Tibial artery (tissue), 4 donors: Measurements from ENCODE around the gene BDP1.
"Not testable (repeated sequence)": the region's sequence is repeated elsewhere in the genome, so short reads cannot be mapped to it uniquely, and the experiment has no call there.

Experiments
- DNase-seq, 2 donors: peaks; one replicate each; pipeline ENCODE4 v3.0.0-alpha.2; 2019
- H3K27ac ChIP-seq, 2 donors: fragments of 200-600 bp; sonication (generic) in 1 of 2; 1 replicate in 1 of 2; 2 replicates in 1 of 2; pipeline ENCODE4 v1.5.1; 2018 to 2019; ENCODE audit warnings: mild to moderate bottlenecking in 1 of 2
- H3K27me3 ChIP-seq, 2 donors: fragments of 200-600 bp; sonication (generic) in 1 of 2; one replicate each; pipeline versions ENCODE4 v1.5.1 to v1.6.0; 2016 to 2019
- H3K36me3 ChIP-seq, 3 donors: fragments of 200-600 bp; sonication (generic) in 2 of 3; one replicate each; pipeline ENCODE4 v1.5.1; 2016 to 2019; ENCODE audit warnings: mild to moderate bottlenecking in 2 of 3
- H3K4me1 ChIP-seq, 4 donors: fragments of 200-600 bp; sonication (generic) in 2 of 4; 1 replicate in 3 of 4; 2 replicates in 1 of 4; pipeline ENCODE4 v1.5.1; 2016 to 2019
- H3K4me3 ChIP-seq, 2 donors: fragments of 200-600 bp; sonication (generic) in 1 of 2; 1 replicate in 1 of 2; 2 replicates in 1 of 2; pipeline ENCODE4 v1.5.1; 2018 to 2019; ENCODE audit warnings: mild to moderate bottlenecking in 2 of 2
- H3K9me3 ChIP-seq, 3 donors: fragments of 200-600 bp; sonication (generic) in 1 of 3; one replicate each; pipeline ENCODE4 v1.5.1; 2016 to 2019
- intact Hi-C: fragments of 100-400 bp; cut with DNase I; formaldehyde crosslinking; loops from one replicate; pipeline ENCODE4 v1.15.0; 2023; ENCODE audit warnings: low total_unique reads
- TF ChIP-seq, protein P1 (sequence below), 2 experiments: fragments of 200-600 bp in 1 of 2; fragments of 450-650 bp in 1 of 2; IDR thresholded peaks; one replicate each; pipeline ENCODE4 v1.5.1; 2017 to 2019; ENCODE audit warnings: antibody characterized with exemption in 2 of 2, mild to moderate bottlenecking in 1 of 2, moderate library complexity in 1 of 2

BDP1 gene

DNA sequence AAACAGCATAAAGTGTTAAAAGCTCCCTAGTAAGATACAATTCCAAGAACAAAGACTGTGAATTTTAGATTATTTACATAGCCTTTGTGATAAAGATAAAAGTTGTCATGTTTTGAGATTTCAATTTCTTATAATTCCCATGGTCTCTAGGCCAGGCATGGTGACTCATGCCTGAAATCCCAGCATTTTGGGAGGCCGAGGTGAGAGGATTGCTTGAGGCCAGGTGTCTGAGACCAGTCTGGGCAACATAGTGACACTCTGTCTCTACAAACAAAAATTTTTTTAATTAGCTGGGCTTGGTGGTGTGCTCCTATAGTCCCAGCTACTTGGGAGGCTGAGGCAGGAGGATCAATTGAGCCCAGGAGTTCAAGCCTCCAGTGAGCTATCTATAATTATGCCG is 48.1 kb downstream of the BDP1 start:
- no peak for DNase-seq
- H3K4me3 ChIP-seq: no peak overlapping the region
- H3K9me3 ChIP-seq: no peaks in the 10 kb centered on the region
- H3K27ac ChIP-seq: no peak overlapping the region
- no peaks in the 10 kb centered on the region for H3K4me1 ChIP-seq
- intact Hi-C loops: no loop called here
- H3K36me3 ChIP-seq: peaks cover 84 to 91% (median 89%) of the 10 kb centered on the region in 3 donors
- TF ChIP-seq, protein P1, sequence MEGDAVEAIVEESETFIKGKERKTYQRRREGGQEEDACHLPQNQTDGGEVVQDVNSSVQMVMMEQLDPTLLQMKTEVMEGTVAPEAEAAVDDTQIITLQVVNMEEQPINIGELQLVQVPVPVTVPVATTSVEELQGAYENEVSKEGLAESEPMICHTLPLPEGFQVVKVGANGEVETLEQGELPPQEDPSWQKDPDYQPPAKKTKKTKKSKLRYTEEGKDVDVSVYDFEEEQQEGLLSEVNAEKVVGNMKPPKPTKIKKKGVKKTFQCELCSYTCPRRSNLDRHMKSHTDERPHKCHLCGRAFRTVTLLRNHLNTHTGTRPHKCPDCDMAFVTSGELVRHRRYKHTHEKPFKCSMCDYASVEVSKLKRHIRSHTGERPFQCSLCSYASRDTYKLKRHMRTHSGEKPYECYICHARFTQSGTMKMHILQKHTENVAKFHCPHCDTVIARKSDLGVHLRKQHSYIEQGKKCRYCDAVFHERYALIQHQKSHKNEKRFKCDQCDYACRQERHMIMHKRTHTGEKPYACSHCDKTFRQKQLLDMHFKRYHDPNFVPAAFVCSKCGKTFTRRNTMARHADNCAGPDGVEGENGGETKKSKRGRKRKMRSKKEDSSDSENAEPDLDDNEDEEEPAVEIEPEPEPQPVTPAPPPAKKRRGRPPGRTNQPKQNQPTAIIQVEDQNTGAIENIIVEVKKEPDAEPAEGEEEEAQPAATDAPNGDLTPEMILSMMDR (IDR thresholded peaks at IDR 0.05): no peak
- H3K27me3 ChIP-seq: no peaks in the 10 kb centered on the region

DNA sequence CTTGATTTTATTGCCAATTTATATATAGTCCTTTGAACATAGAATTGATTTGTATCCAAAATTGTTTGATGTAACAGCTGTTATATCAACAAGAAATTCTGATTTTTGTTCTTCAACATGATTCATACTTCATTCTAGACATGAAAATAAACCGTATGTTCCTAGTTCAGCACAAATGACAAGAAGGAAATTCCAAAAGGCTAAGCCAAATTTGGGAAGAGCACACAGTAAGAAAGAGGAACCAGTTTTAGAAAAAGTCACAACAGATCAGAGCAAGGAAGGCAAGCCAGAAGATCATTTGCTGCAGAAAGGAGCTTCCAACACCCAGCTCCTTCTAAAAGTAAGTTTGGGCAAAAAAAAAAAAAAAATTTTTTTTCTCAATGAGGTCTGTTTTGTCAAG is 66.7 kb downstream of the BDP1 start:
- DNase-seq: no peak
- intact Hi-C loops: no loop called here
- no peak overlapping the region for H3K4me3 ChIP-seq
- no peaks in the 10 kb centered on the region for H3K9me3 ChIP-seq
- TF ChIP-seq, protein P1 (IDR thresholded peaks at IDR 0.05): no peak
- peaks cover 55 to 83% (median 58%) of the 10 kb centered on the region in 3 donors for H3K36me3 ChIP-seq
- H3K27me3 ChIP-seq: no peaks in the 10 kb centered on the region
- H3K4me1 ChIP-seq: no peaks in the 10 kb centered on the region
- H3K27ac ChIP-seq: no peak overlapping the region

DNA sequence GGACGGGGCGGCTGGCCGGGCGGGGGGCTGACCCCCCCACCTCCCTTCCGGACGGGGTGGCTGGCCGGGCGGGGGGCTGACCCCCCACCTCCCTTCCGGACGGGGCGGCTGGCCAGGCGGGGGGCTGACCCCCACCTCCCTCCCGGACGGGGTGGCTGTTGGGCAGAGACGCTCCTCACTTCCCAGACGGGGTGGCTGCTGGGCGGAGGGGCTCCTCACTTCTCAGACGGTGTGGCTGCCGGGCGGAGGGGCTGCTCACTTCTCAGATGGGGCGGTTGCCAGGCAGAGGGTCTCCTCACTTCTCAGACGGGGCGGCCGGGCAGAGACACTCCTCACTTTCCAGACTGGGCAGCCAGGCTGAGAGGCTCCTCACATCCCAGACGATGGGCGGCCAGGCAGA is 70.2 kb downstream of the BDP1 start:
- H3K9me3 ChIP-seq, intact Hi-C loops, H3K4me3 ChIP-seq, DNase-seq, H3K27me3 ChIP-seq, H3K4me1 ChIP-seq, H3K27ac ChIP-seq: not testable (repeated sequence)
- H3K36me3 ChIP-seq: peaks cover 28 to 68% (median 32%) of the 10 kb centered on the region in 3 donors

DNA sequence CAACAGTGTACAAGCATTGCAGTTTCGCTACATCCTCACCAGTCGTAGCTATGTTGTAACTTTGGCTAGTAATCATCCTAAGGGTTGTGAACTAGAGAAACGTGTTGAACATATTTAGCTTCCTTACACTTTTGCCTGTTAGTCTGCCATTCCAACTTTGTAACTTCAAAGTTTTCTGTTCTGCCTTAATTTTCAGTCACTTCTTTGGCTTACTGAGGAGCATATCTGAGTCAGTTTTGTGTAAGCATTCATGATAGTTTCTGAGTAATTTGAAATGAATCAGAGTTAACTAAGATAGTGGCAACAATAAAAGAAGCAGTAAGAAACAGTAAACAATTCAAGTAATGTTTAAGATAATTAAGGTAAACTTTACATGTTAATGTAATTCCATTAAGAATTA is 72.8 kb downstream of the BDP1 start:
- Histone ChIP-seq H3K4me1 (peaks cover 0 to 2% (median 0%) of the 10 kb centered on the region in 4 donors), H3K27ac (no peak overlapping the region), H3K4me3 (no peak overlapping the region), H3K36me3 (peaks cover 11 to 57% (median 25%) of the 10 kb centered on the region in 3 donors), H3K9me3 (no peaks in the 10 kb centered on the region), H3K27me3 (no peaks in the 10 kb centered on the region)
- TF ChIP-seq, protein P1 (IDR thresholded peaks at IDR 0.05): no peak
- DNase-seq: no peak
- intact Hi-C loops: no loop called here

DNA sequence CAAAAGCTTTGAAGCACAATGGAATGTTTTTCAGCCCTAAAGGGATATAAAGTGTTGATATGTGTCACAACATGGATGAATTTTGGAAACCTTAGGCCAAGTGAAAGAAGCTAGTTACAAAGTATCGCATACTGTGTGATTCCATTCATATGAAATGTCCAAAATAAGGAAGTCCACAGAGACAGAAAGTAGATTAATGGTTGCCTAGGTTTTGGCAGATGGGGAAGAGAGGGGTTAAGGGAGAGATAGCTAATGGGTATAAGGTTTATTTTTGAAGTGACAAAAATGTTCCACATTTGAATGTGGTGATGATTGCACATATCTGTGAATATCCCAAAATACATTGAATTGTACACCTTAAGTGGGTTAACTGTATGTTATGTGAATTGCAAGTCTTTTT is 74.2 kb downstream of the BDP1 start:
- TF ChIP-seq, protein P1 (IDR thresholded peaks at IDR 0.05): no peak

DNA sequence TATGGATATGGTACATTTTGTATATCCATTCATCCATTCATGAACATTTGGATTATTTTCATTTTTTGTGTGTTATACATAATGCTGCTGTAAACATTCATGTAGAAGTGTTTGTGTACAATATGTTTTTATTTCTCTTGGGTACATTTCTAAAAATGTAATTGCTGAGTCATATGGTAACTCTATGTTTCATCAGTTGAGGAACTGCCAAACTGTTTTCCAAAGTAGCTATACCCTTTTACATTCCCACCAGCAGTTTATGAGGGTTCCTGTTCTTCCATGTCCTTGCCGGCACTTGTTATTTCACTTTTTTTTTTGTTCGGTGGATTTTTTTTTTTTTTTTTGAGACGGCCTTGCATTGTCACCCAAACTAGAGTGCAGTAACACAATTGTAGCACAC is 77.7 kb downstream of the BDP1 start:
- intact Hi-C loops: no loop called here
- Histone ChIP-seq H3K27me3 (no peaks in the 10 kb centered on the region), H3K27ac (no peak overlapping the region), H3K9me3 (no peaks in the 10 kb centered on the region), H3K4me1 (peaks cover 0 to 5% (median 0%) of the 10 kb centered on the region in 4 donors), H3K4me3 (no peak overlapping the region), H3K36me3 (peaks cover 15 to 46% (median 28%) of the 10 kb centered on the region in 3 donors)
- TF ChIP-seq, protein P1 (IDR thresholded peaks at IDR 0.05): no peak
- no peak for DNase-seq

More for the DNA sequence above, 74.2 kb downstream of the BDP1 start:
- no peaks in the 10 kb centered on the region for H3K27me3 ChIP-seq
- H3K27ac ChIP-seq: no peak overlapping the region
- DNase-seq: no peak
- peaks cover 5 to 55% (median 19%) of the 10 kb centered on the region in 3 donors for H3K36me3 ChIP-seq
- H3K9me3 ChIP-seq: no peaks in the 10 kb centered on the region
- intact Hi-C loops: no loop called here
- H3K4me1 ChIP-seq: peaks cover 0 to 5% (median 0%) of the 10 kb centered on the region in 4 donors
- H3K4me3 ChIP-seq: no peak overlapping the region
